ENCODE measurements around the gene FOXP4.

Gene FOXP4

GRCh38 chr6:41548098-41548840, 2.1 kb downstream of the FOXP4 start:
- peak; percentile 38 for DNase-seq
- H3K4me3 Mint-ChIP-seq = peak overlapping the region; percentile 86
- peaks cover 25% of the 10 kb centered on the region for H3K4me1 Mint-ChIP-seq
- peaks cover 2% of the 10 kb centered on the region for H3K36me3 Mint-ChIP-seq
- CTCF ChIA-PET = no interaction called here
- H3K27ac Mint-ChIP-seq = no peak overlapping the region
- H3K9me3 Mint-ChIP-seq = no peaks in the 10 kb centered on the region
- peaks cover 93% of the 10 kb centered on the region for H3K27me3 Mint-ChIP-seq

DNA sequence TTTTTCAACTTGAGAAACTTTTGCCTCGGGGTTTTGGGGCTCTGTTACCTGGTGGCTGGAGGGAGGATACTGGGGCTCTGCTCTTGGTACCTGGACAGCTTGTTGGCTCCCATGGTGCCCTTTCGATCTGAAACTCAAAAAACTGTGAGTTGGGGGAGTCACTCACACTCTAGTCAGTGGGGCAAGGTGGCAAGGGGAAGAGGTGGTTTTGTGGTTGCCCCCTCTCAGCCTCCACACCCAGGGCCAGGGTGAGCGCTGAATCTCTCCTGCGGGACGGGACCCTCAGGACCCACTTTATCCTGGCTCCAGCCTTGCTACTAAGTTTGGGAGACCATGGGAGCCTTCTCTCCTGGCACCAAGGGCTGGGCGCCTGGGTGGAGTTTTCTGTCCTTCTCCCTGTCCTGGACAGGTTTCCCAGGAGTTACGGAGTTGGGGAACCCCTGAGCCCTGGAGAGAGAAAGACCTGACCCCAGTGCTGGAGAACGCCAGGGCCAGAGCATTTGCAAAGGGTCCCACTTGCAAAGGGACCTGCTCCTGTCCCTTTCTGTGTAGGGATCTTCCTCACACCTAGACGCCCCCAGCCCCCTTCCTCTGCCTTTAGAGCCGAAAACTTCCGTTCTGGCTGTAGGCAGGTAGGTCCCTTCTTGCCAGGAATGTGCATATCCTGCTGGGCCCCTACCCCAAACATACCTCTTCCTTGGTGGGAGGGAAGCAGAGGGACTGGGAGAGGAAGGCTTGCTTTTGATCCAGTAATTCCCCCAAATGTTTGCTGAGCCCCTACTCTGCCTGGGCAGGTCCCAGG, 2.9 kb downstream of the FOXP4 start:
- H3K36me3 Mint-ChIP-seq = peaks cover 2% of the 10 kb centered on the region
- H3K9me3 Mint-ChIP-seq = no peaks in the 10 kb centered on the region
- H3K27ac Mint-ChIP-seq = no peak overlapping the region
- DNase-seq = no peak
- peaks cover 93% of the 10 kb centered on the region for H3K27me3 Mint-ChIP-seq
- H3K4me3 Mint-ChIP-seq = peak overlapping the region; percentile 58
- CTCF ChIA-PET = no interaction called here
- H3K4me1 Mint-ChIP-seq = peaks cover 25% of the 10 kb centered on the region

GRCh38 chr6:41549673-41550072, 3.5 kb downstream of the FOXP4 start:
- no peak overlapping the region for H3K4me3 Mint-ChIP-seq
- DNase-seq = no peak
- no peaks in the 10 kb centered on the region for H3K9me3 Mint-ChIP-seq
- CTCF ChIA-PET = no interaction called here
- H3K27me3 Mint-ChIP-seq = peaks cover 93% of the 10 kb centered on the region
- H3K27ac Mint-ChIP-seq = no peak overlapping the region
- peaks cover 25% of the 10 kb centered on the region for H3K4me1 Mint-ChIP-seq
- H3K36me3 Mint-ChIP-seq = peaks cover 2% of the 10 kb centered on the region

GRCh38 chr6:41551086-41551700, 5.0 kb downstream of the FOXP4 start:
- no peak overlapping the region for H3K4me3 Mint-ChIP-seq
- H3K27me3 Mint-ChIP-seq = peaks cover 93% of the 10 kb centered on the region
- H3K4me1 Mint-ChIP-seq = peaks cover 14% of the 10 kb centered on the region
- peaks cover 2% of the 10 kb centered on the region for H3K36me3 Mint-ChIP-seq
- no peak for DNase-seq
- CTCF ChIA-PET = interaction anchor here (1.0 kb wide), 1 partner anchor 41 kb away, joined by 3 read pairs; no protein-coding TSS in a partner anchor
- H3K9me3 Mint-ChIP-seq = no peaks in the 10 kb centered on the region
- no peak overlapping the region for H3K27ac Mint-ChIP-seq

DNA sequence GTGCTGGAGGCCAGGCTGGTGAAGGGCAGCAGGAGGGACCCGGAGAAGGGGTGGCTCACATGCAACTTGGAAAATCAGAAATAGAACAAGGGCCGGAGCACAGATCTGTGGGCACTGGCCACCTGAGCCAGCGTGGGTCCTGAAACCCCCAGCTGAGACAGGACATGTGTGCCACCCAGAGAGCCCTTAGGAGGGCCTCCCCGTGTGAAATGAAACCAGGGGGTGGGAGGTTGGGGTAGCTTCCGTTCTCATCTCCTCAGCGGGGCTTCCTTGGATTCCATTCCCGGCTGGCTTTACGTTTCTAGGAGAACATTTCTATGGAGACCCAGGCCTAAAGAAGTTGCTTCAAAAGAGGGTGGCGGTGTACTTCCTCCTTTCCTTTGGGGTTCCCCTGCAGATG, 5.7 kb downstream of the FOXP4 start:
- no peak overlapping the region for H3K27ac Mint-ChIP-seq

DNA sequence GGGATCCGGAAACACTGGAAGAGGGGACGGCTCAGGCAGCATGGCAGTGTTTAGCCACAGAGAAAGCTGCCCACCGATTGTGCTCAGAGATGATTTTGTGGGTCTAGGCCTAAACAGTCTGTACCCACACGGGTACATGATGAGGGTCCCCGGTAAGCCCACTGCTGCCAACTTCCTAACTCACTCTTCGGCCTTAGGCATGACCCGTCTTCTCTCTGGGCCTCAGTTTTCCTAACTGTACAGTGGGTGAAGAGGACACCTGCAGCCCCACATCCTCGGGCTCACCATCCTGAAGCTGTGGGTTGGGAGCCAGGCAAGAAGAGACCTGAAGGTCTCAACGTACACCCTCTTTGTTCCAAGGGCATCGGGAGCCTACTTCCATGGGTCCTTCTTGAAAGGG, 6.5 kb downstream of the FOXP4 start:
- H3K36me3 Mint-ChIP-seq = peaks cover 2% of the 10 kb centered on the region
- CTCF ChIA-PET = no interaction called here
- DNase-seq = no peak
- H3K4me1 Mint-ChIP-seq = peaks cover 10% of the 10 kb centered on the region
- H3K27ac Mint-ChIP-seq = no peak overlapping the region
- H3K4me3 Mint-ChIP-seq = no peak overlapping the region
- H3K27me3 Mint-ChIP-seq = peaks cover 94% of the 10 kb centered on the region
- H3K9me3 Mint-ChIP-seq = no peaks in the 10 kb centered on the region

More for the DNA sequence above, 5.7 kb downstream of the FOXP4 start:
- H3K9me3 Mint-ChIP-seq = no peaks in the 10 kb centered on the region
- CTCF ChIA-PET = interaction anchor here (1.0 kb wide), 1 partner anchor 41 kb away, joined by 3 read pairs; no protein-coding TSS in a partner anchor
- no peak overlapping the region for H3K4me3 Mint-ChIP-seq
- DNase-seq = no peak
- H3K4me1 Mint-ChIP-seq = peaks cover 14% of the 10 kb centered on the region
- H3K27me3 Mint-ChIP-seq = peaks cover 96% of the 10 kb centered on the region
- H3K36me3 Mint-ChIP-seq = peaks cover 2% of the 10 kb centered on the region

GRCh38 chr6:41553405-41553999, 7.3 kb downstream of the FOXP4 start:
- DNase-seq = no peak
- H3K27me3 Mint-ChIP-seq = peaks cover 94% of the 10 kb centered on the region
- no peaks in the 10 kb centered on the region for H3K9me3 Mint-ChIP-seq
- no peak overlapping the region for H3K4me3 Mint-ChIP-seq
- CTCF ChIA-PET = interaction anchor here (0.9 kb wide), 1 partner anchor 9 kb away, joined by 3 read pairs; no protein-coding TSS in a partner anchor
- no peak overlapping the region for H3K27ac Mint-ChIP-seq
- H3K36me3 Mint-ChIP-seq = peaks cover 2% of the 10 kb centered on the region
- H3K4me1 Mint-ChIP-seq = peaks cover 3% of the 10 kb centered on the region

GRCh38 chr6:41555326-41556300, 9.4 kb downstream of the FOXP4 start:
- peaks cover 12% of the 10 kb centered on the region for H3K4me1 Mint-ChIP-seq
- no peak overlapping the region for H3K27ac Mint-ChIP-seq
- H3K9me3 Mint-ChIP-seq = no peaks in the 10 kb centered on the region
- H3K4me3 Mint-ChIP-seq = no peak overlapping the region
- H3K27me3 Mint-ChIP-seq = peaks cover 90% of the 10 kb centered on the region
- DNase-seq = no peak
- H3K36me3 Mint-ChIP-seq = no peaks in the 10 kb centered on the region
- CTCF ChIA-PET = interaction anchor here (1.7 kb wide), 1 partner anchor 131 kb away, joined by 5 read pairs; no protein-coding TSS in a partner anchor

- no peak overlapping the region for H3K4me3 Mint-ChIP-seq
These were observed 11.2 kb downstream of the FOXP4 start for GRCh38 chr6:41557335-41557734.

DNA sequence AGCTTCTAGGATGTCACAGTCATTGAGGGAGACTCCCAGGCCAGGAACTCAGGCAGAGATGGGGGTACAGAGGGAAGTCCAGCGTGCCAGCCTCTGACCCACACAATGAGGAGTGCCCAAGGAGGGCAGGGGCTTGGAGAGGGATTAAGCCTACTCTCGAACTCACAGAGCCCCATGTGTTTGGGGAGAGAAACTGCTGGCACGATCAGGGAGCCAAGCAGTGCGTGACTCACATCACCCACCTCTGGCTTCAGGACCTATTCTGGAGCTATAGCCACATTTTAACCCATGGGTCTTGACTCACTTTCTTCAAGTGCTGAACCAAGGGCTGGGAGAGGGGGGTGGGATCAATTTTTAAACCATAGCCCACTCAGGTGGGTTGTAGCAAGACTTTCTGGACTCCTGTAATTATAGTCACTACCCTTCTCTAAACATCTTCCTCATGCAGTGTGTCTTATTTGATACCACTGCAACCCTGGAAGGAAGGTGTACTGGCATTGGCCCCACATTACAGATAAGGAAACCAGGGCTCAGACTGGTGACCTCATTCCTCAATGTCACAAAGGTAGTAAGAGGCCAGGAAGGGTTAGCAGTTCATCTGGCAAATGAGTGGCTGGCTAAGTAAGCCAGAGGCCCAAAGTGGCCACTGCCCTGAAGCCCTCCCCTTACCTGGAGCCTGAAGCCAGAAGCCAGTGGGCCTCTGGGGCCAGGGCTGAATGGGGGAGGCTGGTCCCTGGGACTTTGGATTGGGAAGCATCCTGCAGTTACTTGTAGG, 12.0 kb downstream of the FOXP4 start:
- H3K27me3 Mint-ChIP-seq = peaks cover 90% of the 10 kb centered on the region
- CTCF ChIA-PET = interaction anchor here (3.2 kb wide), 1 partner anchor 133 kb away, joined by 13 read pairs; no protein-coding TSS in a partner anchor
- DNase-seq = no peak
- no peak overlapping the region for H3K27ac Mint-ChIP-seq
- no peaks in the 10 kb centered on the region for H3K9me3 Mint-ChIP-seq
- no peak overlapping the region for H3K4me3 Mint-ChIP-seq
- H3K36me3 Mint-ChIP-seq = no peaks in the 10 kb centered on the region
- peaks cover 27% of the 10 kb centered on the region for H3K4me1 Mint-ChIP-seq

More at GRCh38 chr6:41557335-41557734, 11.2 kb downstream of the FOXP4 start:
- no peak for DNase-seq
- Mint-ChIP-seq H3K27me3 (peaks cover 90% of the 10 kb centered on the region), H3K27ac (no peak overlapping the region), H3K9me3 (no peaks in the 10 kb centered on the region), H3K4me1 (peaks cover 25% of the 10 kb centered on the region), H3K36me3 (no peaks in the 10 kb centered on the region)
- CTCF ChIA-PET = no interaction called here

DNA sequence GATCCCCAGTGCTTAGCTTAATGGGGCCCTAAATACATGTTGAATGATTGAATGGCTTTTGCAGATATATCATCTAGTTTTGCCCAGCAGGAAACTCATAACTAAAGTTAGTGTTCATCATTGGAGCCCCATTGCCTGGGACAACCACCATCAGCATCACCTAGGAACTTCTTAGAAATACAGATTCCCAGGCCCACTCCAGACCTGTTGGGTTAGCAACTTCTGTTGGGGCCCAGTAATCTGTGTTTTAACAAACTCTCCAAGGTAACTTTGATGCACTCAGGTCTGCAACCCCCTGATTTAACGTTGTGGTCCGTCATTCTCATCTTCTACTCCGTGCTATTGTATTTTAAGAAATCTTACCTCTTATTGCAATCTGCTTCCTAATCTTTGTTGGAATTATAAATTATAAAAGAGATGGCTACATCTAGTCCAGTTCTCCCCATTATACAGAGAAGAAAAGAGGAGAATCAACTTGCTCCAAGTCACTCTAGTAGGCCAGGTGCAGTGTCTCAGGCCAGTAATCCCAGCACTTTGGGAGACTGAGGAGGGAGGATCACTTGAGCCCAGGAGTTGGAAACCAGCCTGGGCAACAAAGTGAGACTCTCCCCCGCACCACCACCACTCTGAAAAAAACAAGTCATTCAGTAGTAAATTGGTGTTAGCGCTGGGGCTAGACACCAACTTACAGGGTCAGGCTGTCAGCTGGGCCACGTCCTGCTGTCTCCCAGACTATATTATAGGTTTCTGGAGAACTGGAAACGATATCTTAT, 13.7 kb downstream of the FOXP4 start:
- peaks cover 27% of the 10 kb centered on the region for H3K4me1 Mint-ChIP-seq
- no peak for DNase-seq
- CTCF ChIA-PET = interaction anchor here (3.2 kb wide), 1 partner anchor 135 kb away, joined by 13 read pairs; no protein-coding TSS in a partner anchor
- H3K27ac Mint-ChIP-seq = no peak overlapping the region
- no peaks in the 10 kb centered on the region for H3K36me3 Mint-ChIP-seq
- no peaks in the 10 kb centered on the region for H3K9me3 Mint-ChIP-seq
- H3K4me3 Mint-ChIP-seq = peak overlapping the region; percentile 74
- peaks cover 90% of the 10 kb centered on the region for H3K27me3 Mint-ChIP-seq

All from activated naive CD4-positive, alpha-beta T cell treated with anti-CD3 and anti-CD28 coated beads, Interleukin-2, amount 10 ng/mL, durations not matched to agents 7 days and 5 days (primary cell).